HG03045 (cell line): Measurements from ENCODE around the gene KIRREL3.
A peak's percentile ranks its signal among the peaks of the same experiment; 100 is the strongest.

Source experiments
- ATAC-seq: cut with Tn5 transposase; IDR thresholded peaks from one replicate; pipeline ENCODE4 v1.9.1; 2021; ENCODE audit warnings: mild to moderate bottlenecking, moderate library complexity; ENCODE audit not compliant: unreplicated experiment

KIRREL3 gene

GRCh38 chr11:126917531-126918204, 82.9 kb downstream of the KIRREL3 start:
- peak; percentile 95 for ATAC-seq

- ATAC-seq = no peak
These were observed 85.1 kb downstream of the KIRREL3 start for GRCh38 chr11:126915430-126915829.

- ATAC-seq = no peak
These were observed 85.6 kb downstream of the KIRREL3 start for GRCh38 chr11:126914941-126915340.

GRCh38 chr11:126914166-126914565, 86.4 kb downstream of the KIRREL3 start:
- ATAC-seq = no peak

GRCh38 chr11:126904520-126904919, 96.0 kb downstream of the KIRREL3 start:
- no peak for ATAC-seq

GRCh38 chr11:126901783-126902182, 98.8 kb downstream of the KIRREL3 start:
- no peak for ATAC-seq

GRCh38 chr11:126899961-126900748, 100.4 kb downstream of the KIRREL3 start:
- no peak for ATAC-seq

GRCh38 chr11:126898802-126899201, 101.8 kb downstream of the KIRREL3 start:
- no peak for ATAC-seq

- no peak for ATAC-seq
These were observed 103.1 kb downstream of the KIRREL3 start for GRCh38 chr11:126897430-126897829.

- ATAC-seq = no peak
These were observed 104.5 kb downstream of the KIRREL3 start for GRCh38 chr11:126896025-126896424.

- no peak for ATAC-seq
These were observed 106.8 kb downstream of the KIRREL3 start for GRCh38 chr11:126893796-126894195.

- no peak for ATAC-seq
These were observed 107.8 kb downstream of the KIRREL3 start for GRCh38 chr11:126892756-126893155.

- ATAC-seq = no peak
These were observed 108.9 kb downstream of the KIRREL3 start for GRCh38 chr11:126891556-126892217.

GRCh38 chr11:126890561-126890960, 110.0 kb downstream of the KIRREL3 start:
- ATAC-seq = no peak

- no peak for ATAC-seq
These were observed 112.4 kb downstream of the KIRREL3 start for GRCh38 chr11:126888115-126888712.

GRCh38 chr11:126886636-126887035, 113.9 kb downstream of the KIRREL3 start:
- ATAC-seq = no peak

- no peak for ATAC-seq
These were observed 114.5 kb downstream of the KIRREL3 start for GRCh38 chr11:126886085-126886484.

GRCh38 chr11:126884594-126884993, 116.0 kb downstream of the KIRREL3 start:
- ATAC-seq = no peak

- no peak for ATAC-seq
These were observed 116.4 kb downstream of the KIRREL3 start for GRCh38 chr11:126884192-126884591.

- no peak for ATAC-seq
These were observed 119.7 kb downstream of the KIRREL3 start for GRCh38 chr11:126880872-126881271.

- no peak for ATAC-seq
These were observed 121.1 kb downstream of the KIRREL3 start for GRCh38 chr11:126879516-126879915.
